A673 (cell line): ENCODE results near the gene ARID3A. TPM values are rescaled to one million over a fixed set of nuclear protein-coding genes. Genes with fewer than 3 reads are reported as not detected.
"Not testable (repeated sequence)": the region's sequence is repeated elsewhere in the genome, so short reads cannot be mapped to it uniquely, and the experiment has no call there.

Experiments
- BruUV-seq: library from RNA; stranded (reverse); fragments of 400-500 nt; replicated peaks from 2 replicates; lab custom pipeline; 2021; lab: Mats Ljungman, UMichigan
- CTCF ChIA-PET: fragments of 300-600 bp; sonication (Branson Sonifier 250); formaldehyde crosslinking; loops from one replicate; lab custom pipeline; 2022; ENCODE audit warnings: antibody characterized with exemption; lab: Charles Lee
- POLR2A ChIA-PET: fragments of 300-600 bp; sonication (Branson Sonifier 250); formaldehyde crosslinking; loops from one replicate; lab custom pipeline; 2022; ENCODE audit warnings: antibody characterized with exemption; ENCODE audit not compliant: low non-redundant PET; lab: Charles Lee
- DNase-seq: peaks from one replicate; pipeline ENCODE4 v3.0.0-alpha.2; 2015; ENCODE audit warnings: low spot score
- H3K27ac ChIP-seq: fragments of 200-600 bp; sonication (generic); 2 replicates; pipeline ENCODE4 v1.5.1; 2016; ENCODE audit warnings: mixed run types, low read depth, mild to moderate bottlenecking, mixed read lengths, antibody characterized with exemption, low read length; ENCODE audit not compliant: poor library complexity, severe bottlenecking
- H3K27me3 ChIP-seq: fragments of 200-600 bp; sonication (generic); replicated peaks from 2 replicates; pipeline ENCODE4 v1.6.1; 2017; ENCODE audit warnings: mixed run types, low read depth, mild to moderate bottlenecking, mixed read lengths, antibody characterized with exemption, low read length; ENCODE audit not compliant: insufficient read depth, poor library complexity
- H3K36me3 ChIP-seq: fragments of 200-600 bp; sonication (generic); 2 replicates; pipeline ENCODE4 v1.6.1; 2016; ENCODE audit warnings: mixed run types, mild to moderate bottlenecking, mixed read lengths, antibody characterized with exemption, low read length; ENCODE audit not compliant: insufficient read depth, poor library complexity, severe bottlenecking
- H3K4me1 ChIP-seq: fragments of 200-600 bp; sonication (generic); 2 replicates; pipeline ENCODE4 v1.6.1; 2017; ENCODE audit warnings: mixed run types, mild to moderate bottlenecking, mixed read lengths, antibody characterized with exemption, low read length; ENCODE audit not compliant: insufficient read depth, poor library complexity, severe bottlenecking
- H3K4me3 ChIP-seq: fragments of 200-600 bp; sonication (generic); 2 replicates; pipeline ENCODE4 v1.5.1; 2016; ENCODE audit warnings: low read depth, mixed run types, mild to moderate bottlenecking, mixed read lengths, low read length; ENCODE audit not compliant: poor library complexity, severe bottlenecking
- H3K9me3 ChIP-seq: fragments of 200-600 bp; sonication (generic); 2 replicates; pipeline ENCODE4 v1.6.1; 2016; ENCODE audit warnings: mixed run types, low read depth, mild to moderate bottlenecking, mixed read lengths, antibody characterized with exemption, low read length; ENCODE audit not compliant: poor library complexity, severe bottlenecking
- CTCF ChIP-seq: fragments of 300-800, 200-600 bp; sonication (generic); conservative IDR thresholded peaks from 2 replicates; pipeline ENCODE4 v1.5.1; 2017; ENCODE audit warnings: low read depth, mild to moderate bottlenecking, antibody characterized with exemption, low read length, moderate library complexity, mixed read lengths
- EZH2 ChIP-seq: fragments of 200-600 bp; sonication (generic); IDR thresholded peaks from 2 replicates; pipeline ENCODE4 v1.6.1; 2017; ENCODE audit warnings: borderline replicate concordance, low read depth, mild to moderate bottlenecking, mixed read lengths, antibody characterized with exemption, low read length; ENCODE audit not compliant: poor library complexity, severe bottlenecking
- intact Hi-C: fragments of 100-400 bp; cut with micrococcal nuclease; formaldehyde crosslinking; loops from one replicate; pipeline ENCODE4 v1.10.0; 2022; ENCODE audit not compliant: unreplicated experiment
- total RNA-seq: library from RNA; stranded (reverse); gene quantifications from 2 replicates; pipeline ENCODE4 v1.2.3, GENCODE V29; 2021

Gene ARID3A
- total RNA-seq, 1 experiment from 2014 or later: 19.6 TPM

- CTCF ChIA-PET: interaction anchor here (0.6 to 0.8 kb wide), 2 partner anchors 294 to 988 kb away, joined by 3 to 5 read pairs; no protein-coding TSS in a partner anchor
- BruUV-seq, intact Hi-C loops, H3K4me3 ChIP-seq, H3K4me1 ChIP-seq, H3K9me3 ChIP-seq, DNase-seq, H3K27me3 ChIP-seq, H3K27ac ChIP-seq: not testable (repeated sequence)
- POLR2A ChIA-PET: interaction anchor here (0.6 kb wide), 2 partner anchors 15 to 19 kb away, joined by 3 to 4 read pairs; no protein-coding TSS in a partner anchor
- peaks cover 25% of the 10 kb centered on the region for H3K36me3 ChIP-seq
Measured at GRCh38 chr19:878751-879561, 46.9 kb upstream of the ARID3A start.

DNA sequence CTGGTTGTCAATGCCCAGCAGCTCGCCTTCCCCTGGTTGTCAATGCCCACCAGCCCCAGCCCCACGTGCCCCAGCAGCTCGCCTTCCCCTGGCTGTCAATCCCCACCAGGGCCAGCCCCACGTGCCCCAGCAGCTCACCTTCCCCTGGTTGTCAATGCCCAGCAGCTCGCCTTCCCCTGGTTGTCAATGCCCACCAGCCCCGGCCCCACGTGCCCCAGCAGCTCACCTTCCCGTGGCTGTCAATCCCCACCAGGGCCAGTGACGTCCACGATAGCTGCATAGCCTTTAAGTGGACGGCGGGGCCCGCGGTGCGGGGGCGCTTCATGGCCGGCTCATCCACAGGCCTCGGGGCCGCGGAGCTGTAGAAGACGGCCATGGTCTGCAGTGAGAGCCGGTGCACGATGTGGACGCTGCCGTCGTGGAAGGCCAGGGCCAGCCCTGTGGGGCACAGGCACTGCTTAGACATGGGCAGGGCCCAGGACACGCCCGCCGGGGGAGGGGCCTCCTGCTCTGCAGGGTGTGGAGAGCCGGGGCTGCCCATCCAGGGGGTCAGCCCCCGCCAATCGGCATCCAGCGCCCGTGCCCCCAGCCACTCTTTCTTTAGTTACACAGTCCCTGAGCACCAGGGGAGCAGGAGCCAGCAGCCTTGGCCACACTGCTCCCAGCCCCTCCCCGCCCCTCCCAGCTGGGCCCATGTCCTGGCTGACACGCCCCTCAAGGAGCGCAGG, 46.0 kb upstream of the ARID3A start:
- intact Hi-C loops: no loop called here
- Histone ChIP-seq H3K27ac (no peak overlapping the region), H3K36me3 (peaks cover 26% of the 10 kb centered on the region), H3K27me3 (no peaks in the 10 kb centered on the region), H3K9me3 (no peaks in the 10 kb centered on the region), H3K4me3 (no peak overlapping the region), H3K4me1 (no peaks in the 10 kb centered on the region)
- ChIA-PET CTCF (interaction anchor here (0.6 to 0.8 kb wide), 3 partner anchors 295 to 987 kb away, joined by 3 to 5 read pairs (median 3); no protein-coding TSS in a partner anchor), POLR2A (interaction anchor here (0.6 kb wide), 1 partner anchor 16 kb away, joined by 4 read pairs; no protein-coding TSS in a partner anchor)
- no peak for DNase-seq
- TF ChIP-seq EZH2 (no peak), CTCF (no peak)
- BruUV-seq: no TSS peak

GRCh38 chr19:881385-882071, 44.3 kb upstream of the ARID3A start:
- ChIA-PET CTCF (no interaction called here), POLR2A (no interaction called here)
- Histone ChIP-seq H3K4me1 (no peaks in the 10 kb centered on the region), H3K4me3 (no peak overlapping the region), H3K27ac (no peak overlapping the region), H3K36me3 (peaks cover 29% of the 10 kb centered on the region), H3K9me3 (no peaks in the 10 kb centered on the region), H3K27me3 (no peaks in the 10 kb centered on the region)
- TF ChIP-seq CTCF (no peak), EZH2 (no peak)
- BruUV-seq: no TSS peak
- intact Hi-C loops: no loop called here
- no peak for DNase-seq
